ENCODE data around the gene SLC35A3. TPM values are rescaled to one million over a fixed set of nuclear protein-coding genes. Genes with fewer than 3 reads are reported as not detected.

Gene SLC35A3
- total RNA-seq, 4 donors from 2014 or later = 27.9 to 39.6 (median 29.8) TPM

DNA sequence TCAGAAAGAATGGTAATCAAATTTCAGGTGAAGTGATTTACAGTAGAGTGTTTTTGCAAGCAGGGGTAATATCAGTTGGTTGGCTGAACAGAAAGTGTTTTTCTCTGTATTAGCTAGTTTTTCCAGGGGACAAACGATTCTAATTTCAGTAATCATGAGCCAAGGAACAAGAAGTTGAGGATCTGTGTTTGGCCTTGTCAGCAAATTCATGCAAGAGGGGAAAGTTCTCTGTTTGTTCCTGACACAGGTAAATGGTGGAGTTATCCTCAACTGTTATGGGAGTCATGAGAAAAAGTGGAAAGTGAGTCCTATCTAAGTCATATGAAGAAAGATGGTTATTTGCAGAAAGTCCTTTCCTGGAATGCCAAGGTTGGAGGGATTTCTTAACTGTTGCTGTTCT is 24.6 kb upstream of the SLC35A3 start:
- TF ChIP-seq CTCF (IDR thresholded peaks at IDR 0.05; ENCODE audit: low read depth) = no peak

DNA sequence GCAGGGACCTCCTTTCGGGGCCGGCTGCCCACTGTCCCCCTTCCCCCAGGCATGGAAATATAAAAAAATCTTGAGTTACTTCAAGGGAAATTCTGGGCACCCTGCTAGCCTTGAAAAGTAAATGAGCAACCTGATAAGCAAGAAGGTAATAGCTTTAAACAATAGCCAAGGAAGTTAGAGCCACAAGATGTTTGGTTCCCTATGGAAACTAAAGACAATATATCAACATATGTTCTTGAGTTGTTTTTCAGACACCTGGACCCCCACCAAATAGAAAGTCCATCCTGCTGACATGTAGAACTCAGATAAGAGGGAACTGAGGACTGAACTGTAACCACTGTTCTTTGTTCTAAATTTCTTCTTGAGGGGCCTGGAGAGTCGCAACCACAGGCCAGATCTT is 19.3 kb upstream of the SLC35A3 start:
- TF ChIP-seq CTCF (IDR thresholded peaks at IDR 0.05; ENCODE audit: low read depth) = no peak

DNA sequence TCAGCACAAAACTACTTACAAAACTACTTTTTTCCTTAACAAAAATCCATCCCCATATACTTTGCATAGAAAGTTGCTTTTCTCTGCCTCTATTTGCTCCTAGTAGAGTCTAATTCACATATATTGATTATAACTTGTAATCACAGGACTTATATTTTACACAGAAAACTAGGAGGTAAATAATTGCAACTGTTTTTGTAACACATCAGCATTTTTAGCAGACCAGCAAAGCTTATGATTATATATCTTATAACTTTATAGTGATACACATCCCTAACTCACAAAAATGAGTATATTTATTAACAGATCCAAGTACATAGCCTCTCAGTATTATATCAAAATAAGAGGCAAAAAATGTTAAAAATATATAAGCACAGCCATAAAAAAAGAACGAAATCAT is 17.3 kb upstream of the SLC35A3 start:
- TF ChIP-seq CTCF (IDR thresholded peaks at IDR 0.05; ENCODE audit: low read depth) = no peak

GRCh38 chr1:99955375-99955774 is 14.4 kb upstream of the SLC35A3 start:
- no peak for TF ChIP-seq CTCF (IDR thresholded peaks at IDR 0.05; ENCODE audit: low read depth)

DNA sequence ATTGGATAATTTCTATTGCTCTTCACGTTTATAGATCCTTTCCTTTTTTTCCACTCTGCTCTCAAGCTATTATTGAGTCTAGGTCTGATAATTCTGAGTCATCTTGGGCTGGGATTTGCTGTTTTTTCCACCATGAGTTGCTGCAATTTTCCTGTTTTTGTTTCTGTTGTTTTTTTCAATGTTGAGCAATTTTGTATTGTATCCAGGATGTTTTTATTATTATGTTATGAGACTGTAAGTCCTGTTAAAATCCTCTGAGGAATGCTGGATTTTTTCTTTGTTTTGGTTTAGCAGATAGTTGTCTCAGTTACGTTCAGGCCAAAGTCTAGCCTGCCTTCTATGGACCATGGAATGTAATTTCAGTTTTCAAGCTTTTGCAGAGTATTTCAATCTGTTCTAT is 13.0 kb upstream of the SLC35A3 start:
- no peak for TF ChIP-seq CTCF (IDR thresholded peaks at IDR 0.05; ENCODE audit: low read depth)

DNA sequence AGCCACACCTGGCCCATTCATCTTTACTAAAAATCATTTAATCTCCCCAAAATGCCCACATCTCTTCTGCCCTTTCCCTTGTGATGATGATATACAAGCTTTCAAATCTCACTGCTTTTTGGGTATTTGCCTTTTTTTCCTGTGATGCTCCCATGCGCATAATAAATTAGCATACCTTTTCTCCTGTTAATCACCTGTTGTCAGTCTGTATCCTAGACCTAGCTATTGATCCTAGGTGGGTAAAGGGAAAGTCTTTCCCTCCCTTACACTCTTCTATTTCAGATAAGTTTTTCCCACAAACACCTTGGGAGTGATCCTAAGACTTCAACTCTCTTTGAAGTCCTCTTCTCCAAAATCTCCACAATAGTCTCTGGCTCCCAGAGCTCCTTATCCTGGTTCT is 12.0 kb upstream of the SLC35A3 start:
- no peak for TF ChIP-seq CTCF (IDR thresholded peaks at IDR 0.05; ENCODE audit: low read depth)

DNA sequence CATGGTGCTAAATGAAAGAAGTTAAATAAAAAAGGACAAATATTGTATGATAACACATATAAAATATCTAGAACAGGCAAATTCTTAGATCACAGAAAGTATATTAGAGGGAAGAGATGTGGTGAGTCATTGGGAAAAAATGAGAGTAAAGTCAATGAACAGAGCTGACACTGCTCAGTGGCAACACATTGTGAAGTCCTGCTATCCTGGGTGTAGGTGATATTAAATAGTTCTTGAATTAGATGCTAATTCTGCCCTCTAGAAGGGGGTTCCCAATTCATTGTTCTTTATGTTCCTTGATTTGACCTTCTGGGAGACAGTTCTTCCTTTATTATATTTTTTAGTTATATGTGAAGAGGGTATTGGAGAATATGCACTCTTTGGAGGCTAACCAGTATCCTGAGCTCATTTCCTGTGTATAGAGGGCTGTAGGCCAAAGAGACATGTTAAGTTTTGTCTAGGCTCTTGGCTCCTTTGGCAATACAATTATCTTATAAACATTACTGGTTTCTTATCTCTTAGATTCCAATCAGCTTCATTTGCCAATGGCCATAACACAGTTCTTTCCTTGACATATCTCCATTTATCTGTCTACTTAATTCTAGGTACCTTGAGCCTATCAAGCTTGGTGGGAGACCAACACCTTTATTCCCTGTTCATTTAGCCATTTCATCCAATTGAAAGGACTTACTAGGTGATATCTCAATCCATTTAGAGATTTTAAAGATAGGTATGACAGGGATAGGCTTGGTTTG is 6.6 kb upstream of the SLC35A3 start:
- TF ChIP-seq CTCF (IDR thresholded peaks at IDR 0.05; ENCODE audit: low read depth) = no peak
